Stimulated activated CD4-positive, alpha-beta T cell treated with anti-CD3 and anti-CD28 coated beads, Interleukin-4, amount 100 ng/mL, for 1 hour (primary cell): ENCODE measurements around the gene MEDAG.

Experiments used
- DNase-seq: peaks from one replicate; pipeline ENCODE4 v3.0.0-alpha.2; 2020

Gene MEDAG

DNA sequence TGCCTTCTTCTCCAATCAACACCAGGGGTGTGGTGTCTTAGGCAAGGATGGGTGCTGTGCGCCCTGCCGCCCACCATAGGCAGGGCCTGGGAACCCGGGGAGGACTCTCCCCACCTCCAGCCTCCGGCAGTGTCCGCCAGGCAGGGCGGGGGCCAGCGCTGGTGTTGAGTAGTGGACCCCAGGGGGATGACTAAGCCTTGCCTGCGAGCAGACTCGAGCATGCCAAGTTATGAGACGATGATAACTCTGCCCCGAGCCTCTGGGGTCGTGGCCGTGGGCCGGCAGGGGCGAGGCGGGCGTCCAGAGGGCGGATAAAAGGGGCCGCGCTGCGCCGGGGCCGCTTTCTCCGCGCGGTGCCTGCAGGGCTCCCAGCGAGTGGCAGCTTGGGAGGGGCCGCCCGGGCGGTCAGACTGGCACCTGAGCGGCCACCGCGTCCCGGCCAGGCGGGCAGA is at the start of gene MEDAG:
Gene MEDAG, plus strand, starts transcription at position 340 of the 452 bp plus-strand sequence. CDS start 245 bp downstream, outside the sequence.
- no peak for DNase-seq

DNA sequence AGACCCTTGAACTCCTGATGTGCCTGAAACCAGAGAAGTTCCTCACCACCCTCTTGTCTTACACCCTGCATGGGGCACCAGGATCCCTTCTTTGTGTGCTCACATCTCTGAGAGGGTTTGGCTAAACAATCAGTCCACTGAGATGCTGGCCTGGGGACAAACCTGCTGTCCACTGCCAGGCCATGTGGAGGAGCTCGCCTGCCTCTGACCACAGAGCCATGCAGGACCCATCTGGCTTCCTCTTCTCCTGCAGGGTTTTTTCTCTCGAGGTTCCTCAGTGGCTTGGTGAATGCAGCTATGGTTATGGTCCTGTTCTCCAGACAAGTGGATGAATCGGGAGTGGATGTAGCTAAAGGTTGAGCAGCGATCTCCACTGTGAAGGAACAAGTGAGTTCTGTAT is 49.1 kb upstream of the MEDAG start:
- DNase-seq: no peak

DNA sequence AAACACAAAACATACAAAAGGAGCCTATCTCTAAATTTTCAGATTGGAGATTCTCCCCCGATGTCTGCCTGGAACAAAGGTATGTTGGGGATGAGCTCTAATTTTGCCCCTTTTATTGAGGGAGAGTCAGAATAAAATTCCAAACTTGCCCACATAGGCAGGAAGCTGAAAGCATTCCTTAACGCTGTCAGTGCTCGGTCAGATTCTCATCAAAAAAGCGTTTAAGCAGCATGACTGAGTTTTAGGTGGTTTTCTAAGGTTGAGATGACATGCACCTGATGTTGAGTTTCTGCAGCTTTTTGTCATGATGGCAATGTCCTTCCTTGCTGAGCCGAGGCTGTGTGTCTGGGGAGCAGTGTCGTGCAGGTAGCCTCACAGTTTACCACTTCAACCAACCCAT is 48.4 kb upstream of the MEDAG start:
- no peak for DNase-seq

DNA sequence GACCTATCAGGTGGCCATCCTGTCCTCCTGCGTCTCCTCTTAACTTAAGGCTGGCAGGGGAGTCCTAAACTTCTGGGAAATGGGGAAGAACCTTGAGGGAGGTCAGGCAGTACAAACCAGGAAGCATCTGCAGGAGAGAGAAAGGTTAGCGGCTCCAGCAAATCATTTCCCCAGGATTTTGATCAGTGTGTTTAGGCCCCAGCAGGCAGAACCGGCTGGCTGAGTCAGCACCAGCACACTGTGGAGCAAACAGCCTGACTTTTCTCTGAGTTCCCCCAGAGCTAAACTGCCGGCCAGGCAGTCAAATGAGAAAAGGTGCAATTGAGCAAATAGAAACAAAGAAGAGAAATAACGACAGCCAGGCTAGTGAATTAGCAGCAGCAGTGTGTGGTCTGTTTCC is 46.7 kb upstream of the MEDAG start:
- no peak for DNase-seq

DNA sequence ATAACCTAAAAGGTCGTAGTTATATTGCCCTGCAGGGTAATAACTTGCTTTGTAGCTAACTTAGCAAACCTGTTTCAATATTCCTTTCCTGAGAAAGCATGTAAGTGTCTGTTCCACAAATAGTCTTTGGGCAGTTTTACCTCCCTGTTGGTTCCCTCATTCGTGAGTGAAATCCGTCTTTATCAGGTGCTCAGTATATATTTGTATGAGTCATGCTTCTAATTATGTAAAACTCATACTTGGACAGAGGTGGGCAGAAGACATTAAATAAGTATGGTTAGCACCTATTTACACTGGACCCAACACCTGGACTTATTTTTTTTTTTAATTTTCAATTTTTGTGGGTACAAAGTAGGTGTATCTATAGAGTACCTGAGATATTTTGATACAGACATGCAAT is 44.9 kb upstream of the MEDAG start:
- no peak for DNase-seq

DNA sequence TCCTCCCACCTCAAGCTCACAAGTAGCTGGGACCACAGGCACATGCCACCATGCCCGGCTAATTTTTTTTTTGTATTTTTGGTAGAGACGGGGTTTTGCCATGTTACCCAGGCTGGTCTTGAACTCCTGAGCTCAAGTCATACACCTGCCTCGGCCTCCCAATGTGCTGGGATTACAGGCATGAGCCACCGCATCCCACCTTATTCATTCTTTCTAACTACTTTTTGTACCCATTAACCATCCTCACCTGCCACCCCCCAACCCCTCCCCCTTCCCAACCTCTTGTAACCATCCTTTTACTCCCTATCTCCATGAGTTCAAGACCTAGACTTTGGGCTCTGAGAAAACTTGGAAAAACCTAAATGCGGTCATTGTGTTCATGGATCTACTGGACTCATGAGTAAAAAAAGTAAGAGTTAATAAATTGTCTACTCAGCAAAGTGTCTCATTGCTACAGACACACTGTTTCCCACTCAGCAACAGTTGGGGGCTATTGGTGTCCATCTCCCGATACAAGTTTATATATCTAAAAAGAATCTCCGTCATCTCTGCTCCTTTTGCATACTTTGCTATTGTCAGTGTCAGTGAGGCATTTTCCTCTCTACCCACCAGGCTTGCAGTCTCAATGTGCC is 44.1 kb upstream of the MEDAG start:
- DNase-seq: no peak

DNA sequence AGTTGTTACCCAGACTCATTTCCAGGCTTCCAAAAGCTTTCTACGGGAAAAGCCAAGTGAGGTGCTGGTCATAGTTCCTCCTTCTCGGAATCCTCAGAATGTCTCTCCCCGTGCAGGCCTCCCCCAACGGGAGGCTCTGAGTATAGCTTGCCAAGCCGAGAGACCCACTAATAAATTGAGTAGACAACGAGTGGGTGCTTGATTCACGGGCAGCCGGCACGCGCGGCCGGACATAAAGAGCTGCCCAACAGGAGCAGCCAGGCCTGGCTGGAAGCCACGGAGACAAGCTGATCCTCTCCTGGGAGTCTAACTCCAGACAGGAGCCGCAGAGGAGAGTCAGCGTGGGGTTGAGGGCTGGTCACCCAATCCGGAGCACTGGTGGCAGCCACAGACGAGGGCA is 43.4 kb upstream of the MEDAG start:
- no peak for DNase-seq

DNA sequence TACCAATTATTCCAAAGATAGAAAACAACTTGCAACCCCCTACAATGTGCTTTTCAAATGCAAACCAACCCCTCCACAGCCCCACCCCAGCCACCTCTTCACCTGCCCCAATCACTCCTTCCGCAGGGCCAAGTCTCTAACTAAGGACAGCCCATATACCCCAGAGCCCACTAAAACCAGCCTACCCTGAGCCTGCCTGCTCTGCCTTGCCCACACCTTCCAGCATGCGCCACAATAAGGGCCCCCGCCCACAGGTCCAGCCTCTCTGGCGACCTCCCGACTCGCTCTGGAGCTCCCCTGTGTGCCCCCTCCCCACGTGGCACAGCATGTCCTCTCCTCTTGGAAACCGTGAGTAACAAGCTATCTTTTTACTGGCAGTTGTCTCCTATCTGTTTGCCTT is 42.8 kb upstream of the MEDAG start:
- DNase-seq: no peak

DNA sequence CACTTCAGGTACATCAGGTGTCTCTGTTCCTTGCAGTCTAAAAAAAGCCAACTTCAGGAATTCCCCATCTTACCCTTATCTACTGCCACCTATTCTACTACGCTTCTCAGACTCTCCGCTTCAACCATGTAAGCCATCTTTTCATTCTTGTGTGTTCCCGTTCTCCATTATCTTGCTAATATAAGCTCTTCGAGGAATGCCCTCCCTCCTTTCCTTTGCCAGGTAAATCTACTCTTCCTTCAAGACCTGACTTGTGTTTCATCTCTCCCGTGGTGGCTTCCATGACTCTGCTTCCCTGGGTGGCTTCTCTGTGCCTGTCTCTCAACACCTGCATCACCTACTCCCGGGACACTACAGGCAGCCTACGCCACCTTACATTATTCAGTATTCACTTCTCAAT is 42.3 kb upstream of the MEDAG start:
- DNase-seq: no peak

DNA sequence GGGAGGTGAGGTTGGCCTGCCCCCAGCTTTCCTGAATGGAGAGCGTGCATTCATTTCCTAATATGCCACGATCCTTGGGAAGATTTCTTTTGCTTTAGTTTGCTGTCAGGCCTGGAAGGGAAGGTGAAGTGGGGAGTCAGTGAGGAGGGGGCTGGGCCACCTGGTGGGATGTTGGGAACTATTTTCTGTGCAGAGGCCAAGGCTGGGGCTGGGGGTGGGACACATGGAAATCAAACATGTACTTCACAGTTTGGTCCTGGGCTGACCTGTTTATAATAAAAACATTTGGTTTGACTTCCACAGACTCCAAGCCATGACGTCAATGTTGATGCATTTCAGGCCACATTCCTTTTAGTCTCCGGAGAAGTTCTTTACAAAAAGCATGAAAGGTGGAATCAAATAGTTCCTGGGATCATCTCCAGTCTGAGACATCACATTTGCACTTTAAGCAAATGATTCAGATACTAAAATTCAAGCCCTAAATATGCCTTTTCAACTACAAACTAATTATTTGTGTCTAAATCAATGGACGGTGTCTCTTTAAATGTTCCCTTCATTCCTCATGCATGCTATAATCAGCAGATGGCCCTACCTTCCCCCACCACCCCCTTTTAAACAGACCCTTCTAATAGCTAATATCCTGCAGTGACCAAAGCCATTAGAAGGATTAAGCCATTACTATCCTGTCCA is 41.5 kb upstream of the MEDAG start:
- no peak for DNase-seq

DNA sequence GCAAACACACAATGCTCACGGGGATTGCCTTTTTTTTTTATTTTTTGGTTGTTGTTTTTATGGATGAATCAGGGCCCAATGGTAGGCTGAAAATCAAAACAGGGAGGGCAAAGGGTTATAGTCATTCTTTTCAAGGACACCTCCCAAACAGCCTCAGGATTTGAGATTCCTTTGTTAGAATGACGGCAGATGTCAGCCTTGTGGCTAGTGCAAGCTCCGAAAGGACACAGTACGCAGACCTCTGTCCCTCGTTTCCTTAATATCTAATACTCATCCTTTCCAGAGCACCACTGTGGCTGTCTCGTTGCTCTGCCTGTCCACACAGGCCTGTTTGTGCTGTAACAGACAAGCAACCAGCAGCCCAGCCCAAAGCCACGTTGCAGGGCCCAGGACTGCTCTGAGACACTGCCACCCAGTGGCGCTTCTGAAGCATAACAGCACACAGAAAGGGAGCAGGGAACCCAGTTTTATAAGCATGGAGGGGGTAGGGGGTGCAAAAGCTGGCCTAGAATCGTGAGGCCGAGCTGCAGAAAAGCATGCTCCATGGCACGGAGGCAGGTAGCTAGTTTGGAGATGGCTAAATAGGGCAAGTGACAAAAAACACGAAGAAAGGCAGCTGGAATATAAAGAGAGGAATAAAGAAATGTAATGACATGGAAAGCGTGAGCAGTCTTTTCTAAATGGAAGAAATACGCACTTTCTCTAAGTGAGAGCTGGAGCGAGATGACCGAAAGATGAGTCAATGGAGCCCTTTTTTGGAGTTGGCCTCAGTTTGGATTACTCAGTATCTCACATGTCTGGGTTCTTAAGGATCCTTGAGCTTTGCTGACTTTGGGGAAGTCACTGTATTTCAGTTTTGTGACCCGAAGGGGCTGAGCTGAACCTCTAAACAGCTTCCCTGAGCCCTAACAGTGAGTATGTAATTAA is 40.7 kb upstream of the MEDAG start:
- peak; percentile 52 for DNase-seq

DNA sequence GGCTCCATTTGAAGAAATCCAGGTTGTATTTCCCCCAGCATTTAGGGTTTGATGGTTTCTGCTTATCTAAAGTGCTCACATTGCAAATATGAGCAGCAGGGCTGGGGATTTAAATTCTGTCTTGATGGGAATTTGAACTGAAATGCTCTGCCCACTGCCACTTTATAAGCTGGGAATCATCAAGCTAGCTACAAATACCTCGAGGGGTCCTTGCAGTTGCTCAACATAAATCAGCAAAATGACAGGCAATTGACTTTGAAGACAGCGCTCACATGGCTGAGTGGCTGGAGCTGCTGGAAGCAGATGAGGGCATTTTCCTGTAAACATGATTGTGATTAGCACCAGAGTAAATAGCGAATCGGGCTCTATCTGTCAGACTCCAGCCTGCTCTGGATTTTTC is 39.4 kb upstream of the MEDAG start:
- DNase-seq: no peak

DNA sequence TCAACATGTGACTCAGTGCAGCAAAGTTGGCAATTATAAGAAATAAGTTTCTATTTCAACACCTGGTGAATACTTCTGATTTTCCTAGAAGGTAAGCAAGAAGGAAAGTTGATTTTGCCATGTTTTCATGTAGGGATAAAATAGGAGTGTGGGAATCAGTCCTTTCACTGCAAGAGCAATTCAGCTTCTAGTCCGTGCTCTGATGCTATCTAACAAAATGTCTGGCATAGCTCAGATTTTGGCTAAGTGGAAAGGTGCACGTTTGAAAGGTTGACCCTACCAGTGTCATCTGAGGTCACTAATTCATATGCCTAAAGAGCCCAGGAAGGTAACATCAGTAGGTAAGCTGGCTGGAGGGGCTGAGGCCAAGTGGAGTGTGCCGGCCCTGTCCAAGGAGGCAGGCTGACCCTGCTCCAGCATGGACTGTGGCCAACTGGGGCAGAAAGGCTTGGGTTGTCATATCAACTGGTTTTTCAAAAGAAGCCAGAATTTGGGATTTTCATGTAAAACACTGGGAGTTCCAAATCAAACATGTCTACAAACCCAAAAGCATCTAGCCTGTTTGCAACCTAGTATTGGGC is 38.9 kb upstream of the MEDAG start:
- DNase-seq: no peak

DNA sequence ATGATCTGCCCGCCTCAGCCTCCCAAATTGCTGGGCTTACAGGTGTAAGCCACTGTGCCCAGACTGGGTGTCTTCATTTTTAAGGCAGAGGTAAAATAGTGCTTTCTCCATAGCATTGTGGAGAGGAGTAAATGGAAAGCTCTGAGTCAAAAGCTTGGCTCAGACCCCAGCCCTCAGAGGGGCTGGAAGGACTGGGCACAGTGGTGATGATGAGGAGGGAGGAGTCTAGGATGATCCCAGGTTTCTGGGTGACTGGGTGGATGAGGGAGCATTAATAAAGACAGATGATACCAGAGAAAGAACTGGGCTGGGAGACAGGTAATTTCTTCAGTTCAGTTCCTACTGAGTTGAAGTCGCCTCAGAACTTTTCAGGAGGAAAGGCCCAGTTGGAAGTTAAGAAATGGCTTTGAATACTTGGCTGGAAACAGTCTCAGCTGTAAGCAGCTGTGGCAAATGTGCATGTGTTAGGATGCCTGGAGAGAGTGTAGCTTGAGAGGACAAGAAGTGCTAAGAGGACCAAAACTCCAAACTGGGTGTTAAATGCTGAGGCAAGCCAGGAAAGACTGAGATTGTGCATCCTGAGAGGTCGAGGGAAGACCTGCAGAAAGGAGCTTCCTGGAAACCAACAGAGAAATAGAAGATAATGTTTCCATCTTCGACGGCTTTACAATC is 37.1 kb upstream of the MEDAG start:
- DNase-seq: no peak

DNA sequence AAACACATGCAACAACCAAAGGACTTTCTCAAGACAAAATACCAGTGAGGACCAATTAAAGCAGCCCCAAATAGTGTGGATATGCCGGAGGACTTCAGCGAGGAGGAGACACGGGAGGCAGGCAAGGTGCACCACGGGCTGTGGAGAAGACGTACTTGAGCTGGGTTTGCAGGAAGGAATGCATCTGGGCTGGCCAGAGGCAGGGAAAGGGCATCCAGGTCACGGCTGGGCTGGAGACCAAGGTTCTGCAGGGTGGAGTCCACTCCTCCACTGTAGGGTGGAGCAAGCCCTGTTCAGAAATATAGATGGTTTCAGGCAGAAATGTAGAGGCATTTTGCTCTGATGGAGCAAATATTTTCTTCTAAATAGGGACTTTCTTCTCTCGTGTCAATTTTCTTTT is 36.6 kb upstream of the MEDAG start:
- DNase-seq: no peak

DNA sequence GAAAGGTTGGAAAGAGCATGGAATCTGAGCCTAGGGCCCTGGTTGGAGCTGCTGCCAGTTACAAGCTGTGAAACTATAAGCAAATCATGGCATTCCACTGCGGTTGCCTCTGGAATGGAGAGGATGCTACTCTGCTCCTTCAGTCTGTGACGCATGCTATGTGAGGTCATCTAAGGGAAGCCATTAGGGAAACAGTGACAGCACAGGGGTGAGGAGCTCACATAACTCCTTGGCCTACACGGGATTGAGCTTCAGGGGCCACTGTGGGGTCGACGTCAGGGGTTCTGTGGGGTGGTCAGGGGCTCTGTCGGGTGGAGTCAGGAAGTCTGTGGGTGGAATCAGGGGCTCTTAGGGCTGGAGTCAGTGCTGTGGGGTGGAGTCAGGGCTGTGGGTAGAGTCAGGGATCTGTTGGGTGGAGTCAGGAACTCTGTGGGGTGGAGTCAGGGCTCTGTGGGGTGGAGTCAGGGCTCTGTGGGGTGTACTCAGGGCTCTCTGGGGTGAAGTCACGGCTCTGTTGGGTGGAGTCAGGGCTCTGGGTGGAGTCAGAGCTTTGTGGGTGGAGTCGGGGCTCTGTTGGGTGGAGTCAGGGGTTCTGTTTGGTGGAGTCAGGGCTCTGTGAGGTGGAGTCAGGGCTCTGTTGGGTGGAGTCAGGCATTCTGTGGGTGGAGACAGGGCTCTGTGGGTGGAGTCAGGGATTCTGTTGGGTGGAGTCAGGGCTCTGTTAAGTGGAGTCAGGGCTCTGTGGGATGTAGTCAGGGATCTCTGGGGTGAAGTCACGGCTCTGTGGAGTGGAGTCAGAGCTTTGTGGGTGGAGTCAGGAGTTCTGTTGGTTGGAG is 35.8 kb upstream of the MEDAG start:
- peak; percentile 17 for DNase-seq

DNA sequence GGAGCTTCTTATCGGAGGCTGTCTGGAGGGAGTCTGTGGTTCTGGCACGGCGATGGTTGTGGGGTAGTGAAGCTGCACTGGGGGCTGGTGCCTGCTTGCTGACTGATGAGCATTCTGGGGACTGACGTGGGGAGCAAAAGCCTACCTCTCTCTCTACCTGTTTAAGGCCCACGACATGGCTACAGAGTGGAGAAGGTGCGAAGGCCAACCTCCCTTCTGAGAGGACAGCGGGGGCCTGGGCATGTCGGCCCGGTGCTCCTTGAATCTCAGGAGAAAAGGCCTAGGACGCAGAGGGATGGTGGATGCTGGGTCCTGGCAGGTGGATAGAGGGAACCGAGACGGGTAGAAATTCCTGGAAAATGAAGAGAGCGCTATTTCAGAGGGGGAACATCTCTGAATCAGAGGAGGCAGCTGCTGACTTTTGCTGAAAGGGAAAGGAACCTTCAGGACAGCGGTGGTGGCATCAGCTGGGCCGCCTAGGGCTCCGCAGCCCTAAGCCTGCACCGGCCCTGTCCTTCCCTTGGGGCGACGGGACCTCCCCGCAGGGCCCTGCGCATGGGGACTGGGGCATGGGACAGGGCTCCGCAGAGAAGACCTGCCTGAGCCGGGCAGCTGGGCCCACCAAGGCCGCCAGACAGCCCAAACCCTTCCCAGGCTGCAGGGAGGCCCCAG is 35.0 kb upstream of the MEDAG start:
- no peak for DNase-seq

DNA sequence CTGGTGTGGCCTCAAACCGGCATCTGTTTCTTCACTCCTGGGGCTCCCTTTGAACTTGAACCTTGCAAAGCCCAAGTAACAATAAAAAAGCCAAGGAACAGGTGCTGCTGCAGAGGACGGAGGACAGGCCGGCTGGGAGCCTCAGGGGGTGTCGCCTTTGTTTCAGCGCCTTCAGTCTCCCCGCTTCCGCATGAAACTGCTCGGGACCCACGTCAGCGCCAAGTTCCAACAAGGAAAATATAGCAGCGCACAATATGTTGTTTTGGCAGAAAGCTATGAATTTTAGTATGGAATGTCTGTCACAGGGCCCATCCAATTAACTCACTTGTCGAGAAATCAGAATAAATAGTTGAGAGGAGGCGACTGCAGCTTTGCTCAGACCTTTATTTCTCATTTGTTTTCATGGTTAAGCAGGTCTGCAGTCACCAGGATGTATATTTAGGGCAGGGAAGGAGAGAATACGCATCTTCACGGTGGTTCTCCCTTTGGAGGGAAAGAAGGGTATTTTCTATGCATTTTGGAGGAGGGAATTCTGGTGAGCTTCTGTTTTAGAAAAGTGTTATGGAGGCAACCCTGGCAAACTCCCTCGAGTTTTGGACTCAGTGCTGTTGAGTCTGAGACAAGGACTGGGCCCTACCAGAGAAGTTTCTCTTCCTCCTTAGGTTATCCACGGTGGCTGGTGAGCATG is 34.3 kb upstream of the MEDAG start:
- no peak for DNase-seq

DNA sequence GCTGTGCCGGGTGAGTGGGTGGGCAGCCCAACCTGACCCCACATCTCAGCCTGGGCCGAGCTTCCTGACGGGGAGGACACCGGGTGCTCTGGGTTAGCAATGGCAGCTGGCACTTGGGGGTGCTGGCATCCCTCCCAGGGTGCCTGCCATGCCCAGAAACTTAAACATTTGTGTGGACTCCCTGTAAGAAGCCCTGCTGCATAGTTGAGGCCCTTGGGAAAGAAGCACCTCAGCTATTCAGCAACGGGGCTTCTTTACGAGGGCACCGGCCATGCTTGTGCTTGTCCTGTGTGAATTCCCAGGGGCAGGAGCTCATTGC is 33.8 kb upstream of the MEDAG start:
- no peak for DNase-seq

DNA sequence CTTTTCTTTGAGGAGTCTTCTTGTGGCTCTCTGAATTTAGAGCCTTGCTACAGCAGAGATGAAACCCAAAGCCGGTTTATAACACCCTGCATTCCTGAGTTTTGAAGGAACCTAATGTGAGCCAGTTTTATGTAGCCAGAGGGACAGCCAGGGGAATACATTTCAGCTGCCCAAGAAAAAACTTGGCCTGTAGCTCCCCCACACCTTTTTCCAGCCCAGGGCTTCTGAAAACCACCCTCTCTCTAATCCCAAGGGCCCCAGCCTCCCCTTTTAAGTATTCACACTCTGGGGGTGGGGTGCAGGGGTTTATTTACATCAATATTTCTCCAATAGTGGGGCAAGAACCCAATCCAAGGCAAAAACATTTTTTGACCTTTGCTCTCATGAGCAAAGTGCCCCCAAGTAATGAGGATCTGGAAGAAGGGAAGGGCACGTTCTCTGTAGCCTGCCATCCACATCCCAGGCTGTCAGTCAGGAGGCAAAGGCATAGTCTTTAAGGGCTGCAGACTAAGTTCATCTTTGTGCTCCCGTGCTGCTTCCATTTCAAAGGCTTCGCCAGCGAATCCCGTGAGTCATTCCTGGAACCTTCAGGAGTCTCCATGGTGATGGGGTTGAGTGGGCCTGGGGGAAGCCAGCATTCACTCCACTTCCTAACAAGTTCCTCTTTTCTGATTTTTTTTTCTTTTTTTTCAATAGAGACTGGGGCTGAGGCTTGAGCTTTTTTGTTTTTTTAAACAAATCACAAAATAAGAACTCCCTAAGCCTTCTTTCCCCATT is 33.2 kb upstream of the MEDAG start:
- no peak for DNase-seq
